Endometrial microvascular endothelial cells (primary cell): ENCODE results near the gene CASKIN2. TPM values are rescaled to one million over a fixed set of nuclear protein-coding genes. Genes with fewer than 3 reads are reported as not detected.

Experiments used
- in situ Hi-C: cut with HindIII; loops from 2 replicates; pipeline ENCODE4 v1.10.0; 2017; ENCODE audit warnings: low sequenced_read_pairs, low pct_unique_long_range_greater_than_20kb; ENCODE audit errors: inconsistent ontology term
- total RNA-seq: library from RNA; depleted of rRNA; stranded (reverse); fragments of >200 nt; gene quantifications from one replicate; pipeline ENCODE4 v1.2.3, GENCODE V29; 2015; ENCODE audit errors: inconsistent ontology term

The CASKIN2 gene
- 24.1 TPM for total RNA-seq

DNA sequence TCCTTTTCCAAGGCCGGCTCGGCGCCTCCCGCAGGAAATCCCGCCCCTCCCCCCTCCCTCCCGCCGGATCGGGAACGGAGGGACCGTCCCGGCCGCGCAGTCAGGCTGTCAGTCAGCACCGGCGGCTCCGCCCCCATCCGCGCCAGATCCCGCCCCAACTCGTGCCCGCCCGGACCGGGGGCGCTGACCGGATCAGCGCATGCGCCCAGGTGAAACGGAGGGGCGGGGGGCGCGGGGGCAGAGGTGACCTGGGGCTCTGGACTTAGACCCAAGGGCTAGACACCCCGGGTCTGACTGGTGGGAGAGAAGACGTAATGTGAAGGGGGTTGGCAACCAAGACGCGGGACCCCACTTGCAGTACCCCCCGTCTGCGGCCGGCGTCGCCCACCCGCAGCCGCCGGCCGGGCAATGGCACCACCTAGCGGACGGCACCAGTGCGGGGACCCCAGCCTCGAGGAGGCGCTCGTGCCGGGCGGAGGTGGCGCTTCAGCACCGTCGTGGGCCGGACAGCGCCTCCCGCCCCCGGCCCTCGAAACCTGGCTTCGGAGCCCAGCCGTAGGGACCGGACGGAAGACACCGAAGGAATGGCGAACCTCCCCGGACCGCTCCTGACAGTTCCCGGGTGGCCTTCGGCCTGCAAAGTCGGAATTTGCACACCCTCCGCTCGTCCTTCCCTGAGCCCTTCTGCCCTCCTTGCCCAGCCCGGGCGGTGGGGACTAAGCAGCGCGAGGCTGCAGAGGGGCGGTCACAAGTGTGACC is at the start of gene CASKIN2:
Gene CASKIN2 (minus strand): TSS at position 42 of the 759 bp plus-strand sequence. CDS start 1,733 bp downstream, outside the sequence.
- in situ Hi-C loops = no loop called here

- in situ Hi-C loops = no loop called here
These were observed 49.7 kb upstream of the CASKIN2 start for GRCh38 chr17:75565066-75565465.

- in situ Hi-C loops = no loop called here
These were observed 48.9 kb upstream of the CASKIN2 start for GRCh38 chr17:75564195-75564594.

GRCh38 chr17:75563063-75563758 is 47.9 kb upstream of the CASKIN2 start:
- in situ Hi-C loops = no loop called here

- in situ Hi-C loops = no loop called here
These were observed 46.7 kb upstream of the CASKIN2 start for GRCh38 chr17:75561927-75562603.

DNA sequence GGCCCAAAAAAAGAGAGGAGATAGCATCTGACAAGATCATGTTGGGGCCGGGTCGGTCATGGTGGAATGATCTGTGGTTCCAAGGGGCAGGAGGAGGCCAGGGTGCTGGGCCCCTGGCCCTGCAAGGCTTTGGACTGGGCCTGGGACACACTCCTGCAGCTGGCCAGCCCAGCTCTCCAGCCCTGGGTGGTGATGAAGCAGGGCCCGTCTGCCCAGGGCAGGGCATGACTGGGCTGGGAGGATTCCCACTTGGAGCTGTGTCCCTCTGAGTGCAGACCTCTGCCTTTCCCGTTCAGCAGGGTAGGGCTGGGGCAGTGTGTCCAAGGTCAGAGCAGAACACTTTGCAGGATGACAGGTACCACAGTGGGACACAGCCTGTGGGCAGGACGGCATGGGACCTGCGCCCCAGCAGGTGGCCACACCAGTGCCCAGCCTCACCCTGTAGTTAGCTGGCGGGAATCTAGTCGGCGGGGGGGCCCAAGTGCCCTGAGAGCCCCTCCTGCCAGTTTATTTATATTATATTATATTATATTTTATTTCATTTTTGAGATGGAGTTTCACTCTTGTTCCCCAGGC is 44.7 kb upstream of the CASKIN2 start:
- in situ Hi-C loops = no loop called here

GRCh38 chr17:75558666-75559530 is 43.6 kb upstream of the CASKIN2 start:
- in situ Hi-C loops = no loop called here

DNA sequence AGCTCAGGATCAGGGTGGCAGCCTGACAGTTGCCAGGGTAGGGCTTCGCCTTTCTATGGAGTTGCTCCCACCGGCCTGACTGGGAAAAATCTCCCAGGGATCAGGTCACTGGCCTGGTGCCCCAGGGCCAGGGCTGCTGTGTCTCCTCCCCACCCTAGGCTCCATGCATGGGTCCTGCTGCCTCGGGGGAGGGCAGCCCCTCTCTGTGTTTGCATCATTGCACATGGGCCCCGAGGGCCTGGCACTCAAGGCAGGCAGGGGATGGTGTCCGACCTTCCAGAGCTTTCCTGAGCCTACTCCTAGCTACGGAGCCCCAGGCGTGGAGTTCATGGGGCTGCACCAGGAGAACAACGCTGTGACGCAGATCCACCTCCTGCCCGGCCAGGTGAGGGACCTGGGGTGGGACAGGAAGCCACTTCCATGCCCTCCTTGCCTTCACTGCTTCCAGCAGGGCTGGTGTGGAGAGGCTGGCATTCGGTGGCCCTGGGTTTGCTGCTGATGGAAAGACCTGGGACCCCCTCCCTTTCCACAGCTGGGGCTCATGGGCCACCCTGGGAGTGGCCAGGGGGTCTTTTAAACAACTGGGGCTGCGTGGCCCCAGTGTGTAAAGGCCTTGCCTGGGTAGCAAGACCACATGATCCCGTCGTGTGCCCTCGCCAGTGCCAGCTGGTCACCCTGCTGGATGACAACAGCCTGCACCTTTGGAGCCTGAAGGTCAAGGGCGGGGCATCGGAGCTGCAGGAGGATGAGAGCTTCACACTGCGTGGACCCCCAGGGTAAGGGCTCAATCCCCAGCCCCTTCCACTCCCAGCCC is 42.7 kb upstream of the CASKIN2 start:
- in situ Hi-C loops = no loop called here

DNA sequence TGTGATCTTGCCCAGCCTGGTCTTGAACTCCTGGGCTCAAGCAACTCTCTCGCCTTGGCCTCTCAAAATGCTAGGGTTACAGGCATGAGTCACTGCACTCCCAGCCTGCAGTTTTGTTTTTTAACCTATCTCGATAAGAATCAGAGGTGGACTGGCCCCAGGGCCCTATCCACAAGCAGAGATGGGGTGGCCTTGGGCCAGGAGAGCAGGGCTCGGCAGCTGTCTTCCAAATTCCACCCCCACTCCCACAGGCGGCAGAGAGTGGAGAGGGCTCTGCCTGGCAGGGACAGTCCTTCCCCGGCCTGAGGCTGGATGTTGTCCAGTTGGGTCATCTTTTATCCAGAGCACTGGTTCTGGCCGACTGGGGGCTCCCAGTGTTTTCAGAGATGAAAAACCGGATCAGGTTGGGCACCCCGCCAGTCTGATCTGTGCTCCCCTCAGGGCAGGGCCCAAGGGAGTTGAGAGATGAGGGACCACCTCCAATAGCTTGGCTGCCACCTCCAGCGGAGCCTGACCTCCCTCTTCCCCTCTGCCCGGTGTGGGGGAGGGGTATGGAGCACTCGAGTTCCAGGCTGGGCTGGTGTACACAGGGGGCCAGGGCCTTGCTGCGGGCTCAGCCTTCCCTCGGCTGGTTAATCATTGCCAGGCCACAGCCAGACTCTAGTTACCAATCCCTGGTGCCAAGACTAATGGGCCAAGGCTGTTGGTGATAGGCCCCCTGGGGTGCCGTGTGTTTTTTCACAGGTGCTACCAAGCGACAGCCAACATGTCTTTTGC is 41.9 kb upstream of the CASKIN2 start:
- in situ Hi-C loops = no loop called here

DNA sequence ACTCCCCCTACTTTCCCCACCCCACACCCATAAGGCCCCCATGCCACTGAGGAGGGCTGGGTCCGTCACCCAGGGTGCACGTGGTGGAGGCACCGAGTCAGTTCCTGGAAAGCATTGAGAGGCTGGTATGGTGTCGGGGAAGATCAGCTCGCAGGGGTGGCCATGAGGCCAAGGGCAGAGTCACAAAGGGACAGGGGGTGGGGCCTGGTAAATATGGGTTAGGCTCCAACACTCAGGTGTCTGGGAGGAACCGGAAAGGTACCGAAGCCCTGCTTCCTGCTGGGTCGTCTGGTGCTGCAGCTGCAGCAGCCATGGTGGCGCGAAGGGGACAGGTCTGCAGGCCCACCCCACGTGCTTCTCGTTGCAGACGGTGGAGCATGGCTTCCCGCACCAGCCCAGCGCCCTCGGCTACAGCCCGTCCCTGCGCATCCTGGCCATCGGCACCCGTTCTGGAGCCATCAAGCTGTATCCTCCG is 40.4 kb upstream of the CASKIN2 start:
- in situ Hi-C loops = no loop called here

GRCh38 chr17:75553295-75554110 is 38.2 kb upstream of the CASKIN2 start:
- in situ Hi-C loops = no loop called here

- in situ Hi-C loops = no loop called here
These were observed 37.3 kb upstream of the CASKIN2 start for GRCh38 chr17:75552425-75553294.

DNA sequence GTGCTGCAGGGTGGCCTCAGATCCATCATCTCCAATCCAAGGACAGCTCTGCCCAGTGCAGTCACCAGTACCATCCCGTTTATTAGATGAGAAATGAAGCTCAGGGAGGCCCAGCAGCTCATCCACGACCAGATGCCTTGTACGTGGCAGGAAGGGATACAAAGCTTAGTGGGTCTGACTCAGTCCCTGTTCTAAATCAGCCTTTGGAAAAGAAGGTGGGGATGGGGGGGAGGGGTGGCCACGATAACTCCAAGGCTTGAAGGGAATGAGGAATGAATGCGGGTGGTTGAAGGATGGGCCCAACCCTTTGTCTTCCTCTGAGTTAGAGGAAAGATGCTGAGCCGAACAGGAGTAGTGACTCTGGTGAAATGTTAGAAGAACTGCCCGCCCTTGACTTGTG is 35.9 kb upstream of the CASKIN2 start:
- in situ Hi-C loops = no loop called here

- in situ Hi-C loops = no loop called here
These were observed 34.8 kb upstream of the CASKIN2 start for GRCh38 chr17:75550139-75550465.
